Measurements from ENCODE around the gene WBP2. TPM values are rescaled to one million over a fixed set of nuclear protein-coding genes. Genes with fewer than 3 reads are reported as not detected.

WBP2 gene
- total and polyA plus RNA-seq, 2 of the 13 experiments (the other 11 are each of a cell fraction or from before 2014, with no cell fraction given) = 29.2 to 29.5 TPM

- TF ChIP-seq HNF1B (CRISPR knock-in tag; IDR thresholded peaks at IDR 0.05) (0 out of 2 replicates have a peak, but pooled peaks have one; percentile 50), ETV5 (CRISPR knock-in tag; IDR thresholded peaks at IDR 0.05; ENCODE audit: borderline replicate concordance) (peak; percentile 19; the same call in 1 of the 2 replicates), ZNF563 (CRISPR knock-in tag; IDR thresholded peaks at IDR 0.05) (no peak), ZNF446 (CRISPR knock-in tag; IDR thresholded peaks at IDR 0.05) (no peak), BRD4 (CRISPR knock-in tag; IDR thresholded peaks at IDR 0.05) (no peak), MXD1 (CRISPR knock-in tag; IDR thresholded peaks at IDR 0.05) (0 out of 2 replicates have a peak, but pooled peaks have one; percentile 57), NCOA1 (CRISPR knock-in tag; IDR thresholded peaks at IDR 0.05) (no peak), SOX6 (IDR thresholded peaks at IDR 0.05) (no peak), SOX6 (CRISPR knock-in tag; IDR thresholded peaks at IDR 0.05) (peak; percentile 38), BRCA1 (CRISPR knock-in tag; IDR thresholded peaks at IDR 0.05) (no peak), ZBTB7B (CRISPR knock-in tag; IDR thresholded peaks at IDR 0.05) (no peak), HES4 (CRISPR knock-in tag; IDR thresholded peaks at IDR 0.05; ENCODE audit: borderline replicate concordance) (no peak), ZNF691 (CRISPR knock-in tag; IDR thresholded peaks at IDR 0.05; ENCODE audit: borderline replicate concordance, low read depth) (no peak), ZNF264 (CRISPR knock-in tag; IDR thresholded peaks at IDR 0.05) (no peak), DDIT3 (CRISPR knock-in tag; IDR thresholded peaks at IDR 0.05) (no peak), HNRNPLL (IDR thresholded peaks at IDR 0.05; ENCODE audit: low read depth, low read length, poor library complexity, severe bottlenecking) (peak; percentile 53), PTBP1 (IDR thresholded peaks at IDR 0.05; ENCODE audit: low read depth, low read length, poor library complexity, severe bottlenecking) (peak; percentile 68), KLF9 (CRISPR knock-in tag; IDR thresholded peaks at IDR 0.05; ENCODE audit: low read depth) (no peak), BRF2 (CRISPR knock-in tag; IDR thresholded peaks at IDR 0.05) (no peak), WIZ (CRISPR knock-in tag; IDR thresholded peaks at IDR 0.05) (peak; percentile 61; the same call in 1 of the 2 replicates), KLF16 (CRISPR knock-in tag; IDR thresholded peaks at IDR 0.05) (no peak), THAP11 (CRISPR knock-in tag; IDR thresholded peaks at IDR 0.05) (peak; percentile 40; the same call in 1 of the 2 replicates), HMGXB4 (CRISPR knock-in tag; IDR thresholded peaks at IDR 0.05; ENCODE audit: borderline replicate concordance in 1 of 2, low read depth in 1 of 2) (peak in 1 of 2 experiments; percentile 73; a peak in 2 of 4 replicates)
Observed at GRCh38 chr17:75827308-75828075, 27.6 kb downstream of the WBP2 start (continued).

All from HepG2 (cell line).